ENCODE results near the gene OR5T1. TPM values are rescaled to one million over a fixed set of nuclear protein-coding genes. Genes with fewer than 3 reads are reported as not detected.

The OR5T1 gene
- not detected for total RNA-seq

GRCh38 chr11:56273854-56274253 lies at the start of gene OR5T1:
TSS of gene OR5T1 (plus strand) at chr11:56274154. CDS start at chr11:56275639, 1,485 bp downstream.

GRCh38 chr11:56234155-56234554 lies 39.8 kb upstream of the OR5T1 start, which contains the start of gene OR5T2:
TSS of gene OR5T2 (minus strand) at chr11:56234255. CDS start at chr11:56233062, 1,193 bp downstream.

GRCh38 chr11:56251954-56252353 lies 22.0 kb upstream of the OR5T1 start, which contains the start of gene OR5T3:
TSS of gene OR5T3 (plus strand) at chr11:56252254. CDS start at chr11:56252254, 0 bp downstream.

GRCh38 chr11:56292154-56292553 lies 18.2 kb downstream of the OR5T1 start, which contains the start of gene OR8H1:
TSS of gene OR8H1 (minus strand) at chr11:56292254. CDS start at chr11:56291062, 1,192 bp downstream.

GRCh38 chr11:56314844-56315243 lies 40.9 kb downstream of the OR5T1 start, which contains the start of gene OR8K3:
TSS of gene OR8K3 (plus strand) at chr11:56315144. CDS start at chr11:56318307, 3,163 bp downstream.

Other genes starting within 250 kb of the OR5T1 start
- not detected for gene OR5AS1, start 246.5 kb upstream of the OR5T1 start, total RNA-seq
- gene OR8I2, start 180.8 kb upstream of the OR5T1 start, total RNA-seq, result not detected
- gene OR8H2, start 170.5 kb upstream of the OR5T1 start, total RNA-seq, result not detected
- gene OR8H3, start 151.8 kb upstream of the OR5T1 start, total RNA-seq, result not detected
- not detected for gene OR8J3, start 134.0 kb upstream of the OR5T1 start, total RNA-seq
- not detected for gene OR8K5, start 113.8 kb upstream of the OR5T1 start, total RNA-seq
- not detected for gene OR5J2, start 97.5 kb upstream of the OR5T1 start, total RNA-seq
- gene OR5T2, start 39.9 kb upstream of the OR5T1 start, total RNA-seq, result not detected
- gene OR5T3, start 21.9 kb upstream of the OR5T1 start, total RNA-seq, result not detected
- not detected for gene OR8H1, start 18.1 kb downstream of the OR5T1 start, total RNA-seq
- not detected for gene OR8K3, start 41.0 kb downstream of the OR5T1 start, total RNA-seq
- gene OR8K1, start 71.9 kb downstream of the OR5T1 start, total RNA-seq, result not detected
- gene OR8J1, start 80.1 kb downstream of the OR5T1 start, total RNA-seq, result not detected
- not detected for gene OR8U1, start 101.5 kb downstream of the OR5T1 start, total RNA-seq
- not detected for gene OR5AL1, start 138.5 kb downstream of the OR5T1 start, total RNA-seq
- gene OR5M3, start 199.2 kb downstream of the OR5T1 start, total RNA-seq, result not detected
- gene OR5M8, start 217.2 kb downstream of the OR5T1 start, total RNA-seq, result not detected